ENCODE measurements around the gene SERPIND1. TPM values are rescaled to one million over a fixed set of nuclear protein-coding genes. Genes with fewer than 3 reads are reported as not detected.

The SERPIND1 gene
- total and polyA plus RNA-seq, 2 donors (not counting 1 experiment from before 2014, with no cell fraction given): not detected

DNA sequence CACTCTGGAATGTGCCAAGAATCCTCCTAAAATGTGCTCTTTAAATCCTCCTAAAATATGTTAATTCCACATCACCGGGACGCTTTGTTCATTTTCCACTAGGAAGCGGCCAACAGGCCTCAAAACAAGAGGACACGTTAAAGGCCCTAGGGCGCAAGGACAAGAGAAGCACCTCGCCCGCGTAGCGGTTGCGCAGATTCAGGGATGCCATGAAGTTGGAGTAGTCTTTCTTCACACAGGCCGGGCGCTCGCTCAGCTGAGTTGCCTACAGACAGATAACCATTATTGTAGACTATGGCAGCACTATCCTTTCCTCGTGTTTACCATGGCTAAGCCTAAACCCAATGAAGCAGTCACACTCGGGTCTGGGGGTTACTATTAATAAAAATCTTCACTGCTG lies 29.5 kb upstream of the SERPIND1 start:
- DNase-seq (no peak), ATAC-seq (ENCODE audit: low read depth) (no peak)
- POLR2A ChIA-PET: no interaction called here
- intact Hi-C loops (cut with micrococcal nuclease): loop anchor here (5.0 kb wide), 1 partner anchor 182 kb away; no protein-coding TSS in a partner anchor
- no peak overlapping the region for H3K27ac Mint-ChIP-seq
- WGBS (ENCODE audit: insufficient coverage): 98% methylated on average over 8 of the region's 15 CpGs
- Histone ChIP-seq H3K4me3 (ENCODE audit: control extremely low read depth in 1 of 5, extremely low read depth in 1 of 5, insufficient read depth in 1 of 5, low read depth in 2 of 5, low read length in 4 of 5) (no peak overlapping the region), H2AFZ (ENCODE audit: insufficient read depth, low read depth, low read length, poor library complexity, severe bottlenecking) (no peak overlapping the region), H3K79me2 (ENCODE audit: control insufficient read depth, insufficient read depth, low read length) (no peaks in the 10 kb centered on the region), H3K9ac (ENCODE audit: low read length) (no peak overlapping the region), H3K27me3 (replicated peaks in 1 of 4; ENCODE audit: control extremely low read depth in 1 of 4, control insufficient read depth in 3 of 4, insufficient read depth in 4 of 4, low read length in 3 of 4) (no peaks in the 10 kb centered on the region), H3K9me3 (ENCODE audit: control extremely low read depth in 1 of 3, control insufficient read depth in 2 of 3, insufficient read depth in 1 of 3, low read length in 2 of 3) (no peaks in the 10 kb centered on the region), H4K20me1 (ENCODE audit: control insufficient read depth, insufficient read depth, low read length, poor library complexity, severe bottlenecking) (no peaks in the 10 kb centered on the region), H3K36me3 (replicated peaks in 1 of 2; ENCODE audit: control extremely low read depth in 1 of 2, control insufficient read depth in 1 of 2, extremely low read depth in 1 of 2, insufficient read depth in 2 of 2, low read length in 1 of 2) (peaks cover 0 to 50% of the 10 kb centered on the region in 2 experiments), H3K27ac (ENCODE audit: low read length in 2 of 2) (no peak overlapping the region), H3K4me2 (replicated peaks; ENCODE audit: low read depth, low read length, poor library complexity, severe bottlenecking) (no peak overlapping the region), H3K4me1 (ENCODE audit: control insufficient read depth in 2 of 2, insufficient read depth in 2 of 2, low read length in 2 of 2) (peaks cover 13 to 28% of the 10 kb centered on the region in 2 donors)
- H3K27me3 Mint-ChIP-seq: no peaks in the 10 kb centered on the region
- H3K4me1 Mint-ChIP-seq: peaks cover 33% of the 10 kb centered on the region
- no peaks in the 10 kb centered on the region for H3K9me3 Mint-ChIP-seq (ENCODE audit: insufficient read depth)
- no peak overlapping the region for H3K4me3 Mint-ChIP-seq
- CTCF ChIA-PET: no interaction called here
- TF ChIP-seq, protein P1, sequence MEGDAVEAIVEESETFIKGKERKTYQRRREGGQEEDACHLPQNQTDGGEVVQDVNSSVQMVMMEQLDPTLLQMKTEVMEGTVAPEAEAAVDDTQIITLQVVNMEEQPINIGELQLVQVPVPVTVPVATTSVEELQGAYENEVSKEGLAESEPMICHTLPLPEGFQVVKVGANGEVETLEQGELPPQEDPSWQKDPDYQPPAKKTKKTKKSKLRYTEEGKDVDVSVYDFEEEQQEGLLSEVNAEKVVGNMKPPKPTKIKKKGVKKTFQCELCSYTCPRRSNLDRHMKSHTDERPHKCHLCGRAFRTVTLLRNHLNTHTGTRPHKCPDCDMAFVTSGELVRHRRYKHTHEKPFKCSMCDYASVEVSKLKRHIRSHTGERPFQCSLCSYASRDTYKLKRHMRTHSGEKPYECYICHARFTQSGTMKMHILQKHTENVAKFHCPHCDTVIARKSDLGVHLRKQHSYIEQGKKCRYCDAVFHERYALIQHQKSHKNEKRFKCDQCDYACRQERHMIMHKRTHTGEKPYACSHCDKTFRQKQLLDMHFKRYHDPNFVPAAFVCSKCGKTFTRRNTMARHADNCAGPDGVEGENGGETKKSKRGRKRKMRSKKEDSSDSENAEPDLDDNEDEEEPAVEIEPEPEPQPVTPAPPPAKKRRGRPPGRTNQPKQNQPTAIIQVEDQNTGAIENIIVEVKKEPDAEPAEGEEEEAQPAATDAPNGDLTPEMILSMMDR (IDR thresholded peaks at IDR 0.05): no peak
- TF ChIP-seq EZH2 (IDR thresholded peaks at IDR 0.05; ENCODE audit: borderline replicate concordance, insufficient read depth, low read depth, low read length, poor library complexity, severe bottlenecking): no peak

DNA sequence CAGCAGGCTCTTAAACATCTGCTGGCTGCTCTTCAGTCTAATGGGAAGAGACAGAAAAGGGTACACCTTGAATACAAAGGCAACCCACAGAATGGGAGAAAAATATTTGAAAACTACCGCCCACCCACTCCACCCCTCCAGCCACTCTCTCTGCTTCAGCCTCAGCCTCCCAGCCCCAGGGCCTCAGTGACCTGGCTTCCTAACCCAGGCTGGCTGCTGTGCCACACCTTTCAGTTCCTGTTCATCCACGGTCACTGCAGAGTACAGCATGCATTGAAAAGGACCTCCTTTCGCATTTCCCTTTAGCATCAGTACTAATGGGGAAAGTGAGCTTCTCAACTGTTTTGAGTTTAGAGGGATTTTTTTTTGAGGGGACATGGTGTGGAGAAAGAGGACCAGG lies 28.8 kb upstream of the SERPIND1 start:
- Histone ChIP-seq H3K27me3 (replicated peaks in 1 of 4; ENCODE audit: control extremely low read depth in 1 of 4, control insufficient read depth in 3 of 4, insufficient read depth in 4 of 4, low read length in 3 of 4) (no peaks in the 10 kb centered on the region), H2AFZ (ENCODE audit: insufficient read depth, low read depth, low read length, poor library complexity, severe bottlenecking) (no peak overlapping the region), H3K4me2 (replicated peaks; ENCODE audit: low read depth, low read length, poor library complexity, severe bottlenecking) (no peak overlapping the region), H3K36me3 (replicated peaks in 1 of 2; ENCODE audit: control extremely low read depth in 1 of 2, control insufficient read depth in 1 of 2, extremely low read depth in 1 of 2, insufficient read depth in 2 of 2, low read length in 1 of 2) (peaks cover 0 to 56% of the 10 kb centered on the region in 2 experiments), H4K20me1 (ENCODE audit: control insufficient read depth, insufficient read depth, low read length, poor library complexity, severe bottlenecking) (no peaks in the 10 kb centered on the region), H3K27ac (ENCODE audit: low read length in 2 of 2) (no peak overlapping the region), H3K4me3 (ENCODE audit: control extremely low read depth in 1 of 5, extremely low read depth in 1 of 5, insufficient read depth in 1 of 5, low read depth in 2 of 5, low read length in 4 of 5) (no peak overlapping the region), H3K79me2 (ENCODE audit: control insufficient read depth, insufficient read depth, low read length) (no peaks in the 10 kb centered on the region), H3K4me1 (ENCODE audit: control insufficient read depth in 2 of 2, insufficient read depth in 2 of 2, low read length in 2 of 2) (peaks cover 20 to 34% of the 10 kb centered on the region in 2 donors), H3K9me3 (ENCODE audit: control extremely low read depth in 1 of 3, control insufficient read depth in 2 of 3, insufficient read depth in 1 of 3, low read length in 2 of 3) (no peaks in the 10 kb centered on the region), H3K9ac (ENCODE audit: low read length) (no peak overlapping the region)
- ATAC-seq (ENCODE audit: low read depth) (no peak), DNase-seq (no peak)
- ChIA-PET POLR2A (no interaction called here), CTCF (interaction anchor here (1.6 kb wide), 1 partner anchor 39 kb away, joined by 4 read pairs; no protein-coding TSS in a partner anchor)
- H3K9me3 Mint-ChIP-seq (ENCODE audit: insufficient read depth): no peaks in the 10 kb centered on the region
- TF ChIP-seq, protein P1 (IDR thresholded peaks at IDR 0.05): no peak
- no peak for TF ChIP-seq EZH2 (IDR thresholded peaks at IDR 0.05; ENCODE audit: borderline replicate concordance, insufficient read depth, low read depth, low read length, poor library complexity, severe bottlenecking)
- H3K4me3 Mint-ChIP-seq: no peak overlapping the region
- intact Hi-C loops (cut with micrococcal nuclease): no loop called here
- no peaks in the 10 kb centered on the region for H3K27me3 Mint-ChIP-seq
- WGBS (ENCODE audit: insufficient coverage): 70% methylated on average over 1 of the region's 3 CpGs
- peak overlapping the region; percentile 50 for H3K27ac Mint-ChIP-seq
- H3K4me1 Mint-ChIP-seq: peaks cover 39% of the 10 kb centered on the region
